GM12873 (cell line): Measurements from ENCODE around the gene RFT1.

Experiments
- TF ChIP-seq, protein P1 (sequence below): IDR thresholded peaks from 2 replicates; pipeline ENCODE4 v1.5.1; 2012; ENCODE audit warnings: low read depth, mild to moderate bottlenecking, moderate library complexity, low read length, control low read depth; ENCODE audit not compliant: insufficient read depth; ENCODE audit errors: missing control alignments

RFT1 gene

DNA sequence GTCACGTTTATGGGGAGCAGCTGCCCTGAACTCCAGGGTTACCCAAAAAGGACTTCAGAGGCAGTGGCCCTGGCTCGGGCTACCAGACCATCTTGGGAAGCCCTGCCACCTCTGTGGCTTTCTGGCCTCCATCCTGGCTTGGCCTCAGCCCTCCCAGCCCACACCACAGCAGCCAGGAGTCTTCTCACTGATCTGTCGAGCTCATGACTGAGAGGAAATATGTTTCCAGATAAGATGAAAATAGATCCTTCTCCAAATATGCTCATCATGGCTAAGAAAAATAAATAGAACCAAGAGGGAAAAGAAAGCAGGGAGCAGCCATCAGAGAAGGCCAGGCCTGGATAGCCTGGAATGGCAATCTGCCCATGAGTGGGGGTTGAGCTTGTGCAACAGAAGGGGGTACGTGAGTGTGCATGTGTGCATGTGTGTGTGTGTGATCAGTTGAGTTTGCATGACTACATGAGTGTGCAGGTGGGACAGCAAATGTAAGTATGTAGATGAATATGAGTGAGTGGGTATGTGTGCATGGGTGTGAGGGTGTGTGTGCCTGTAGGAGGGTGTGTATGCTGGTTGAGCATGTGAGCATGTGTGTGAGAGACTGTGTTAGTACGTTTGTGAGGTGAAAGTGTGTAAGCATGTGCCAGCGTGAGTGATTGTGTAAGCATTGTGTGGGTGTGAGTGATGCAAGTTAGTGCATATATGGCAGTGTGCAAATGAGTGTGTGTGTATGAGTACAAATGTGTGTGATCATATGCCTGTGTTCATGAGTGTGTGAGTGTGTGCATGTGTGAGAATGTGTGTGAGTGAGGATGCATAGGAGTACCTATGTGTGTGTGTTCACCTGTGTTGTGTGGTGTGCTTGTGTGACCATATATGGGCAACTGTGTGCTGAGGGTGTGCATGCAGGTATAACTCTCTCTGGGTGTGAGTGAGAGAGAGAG, 9.9 kb upstream of the RFT1 start:
- TF ChIP-seq, protein P1, sequence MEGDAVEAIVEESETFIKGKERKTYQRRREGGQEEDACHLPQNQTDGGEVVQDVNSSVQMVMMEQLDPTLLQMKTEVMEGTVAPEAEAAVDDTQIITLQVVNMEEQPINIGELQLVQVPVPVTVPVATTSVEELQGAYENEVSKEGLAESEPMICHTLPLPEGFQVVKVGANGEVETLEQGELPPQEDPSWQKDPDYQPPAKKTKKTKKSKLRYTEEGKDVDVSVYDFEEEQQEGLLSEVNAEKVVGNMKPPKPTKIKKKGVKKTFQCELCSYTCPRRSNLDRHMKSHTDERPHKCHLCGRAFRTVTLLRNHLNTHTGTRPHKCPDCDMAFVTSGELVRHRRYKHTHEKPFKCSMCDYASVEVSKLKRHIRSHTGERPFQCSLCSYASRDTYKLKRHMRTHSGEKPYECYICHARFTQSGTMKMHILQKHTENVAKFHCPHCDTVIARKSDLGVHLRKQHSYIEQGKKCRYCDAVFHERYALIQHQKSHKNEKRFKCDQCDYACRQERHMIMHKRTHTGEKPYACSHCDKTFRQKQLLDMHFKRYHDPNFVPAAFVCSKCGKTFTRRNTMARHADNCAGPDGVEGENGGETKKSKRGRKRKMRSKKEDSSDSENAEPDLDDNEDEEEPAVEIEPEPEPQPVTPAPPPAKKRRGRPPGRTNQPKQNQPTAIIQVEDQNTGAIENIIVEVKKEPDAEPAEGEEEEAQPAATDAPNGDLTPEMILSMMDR: no peak

DNA sequence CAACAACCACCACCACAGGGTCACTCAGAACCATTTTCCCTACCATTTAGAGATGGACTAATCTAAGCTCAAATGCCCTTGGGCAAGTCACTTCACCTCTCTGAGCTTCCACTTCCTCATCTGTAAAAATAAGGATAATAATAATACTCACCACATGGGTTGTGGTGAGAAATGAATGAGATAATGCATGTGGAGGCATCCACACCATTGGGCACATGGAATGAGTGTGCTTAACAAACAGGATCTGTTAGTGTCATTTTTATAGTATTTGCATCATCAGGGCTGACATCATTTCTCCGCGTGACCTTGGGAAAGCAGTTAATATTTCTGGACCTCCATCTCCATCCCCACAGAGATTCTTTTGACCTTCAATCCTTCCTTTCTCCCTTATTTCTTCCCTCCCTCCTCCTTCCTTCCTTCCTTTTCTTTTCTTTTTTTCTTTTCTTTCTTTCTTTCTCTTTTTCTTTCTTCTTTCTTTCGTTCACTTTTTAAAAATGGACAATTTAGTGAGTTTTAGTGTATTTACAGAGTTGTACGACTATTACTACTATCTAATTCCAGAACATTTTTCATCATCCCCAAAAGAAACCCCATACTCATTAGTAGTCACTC, 7.7 kb upstream of the RFT1 start:
- TF ChIP-seq, protein P1: no peak

DNA sequence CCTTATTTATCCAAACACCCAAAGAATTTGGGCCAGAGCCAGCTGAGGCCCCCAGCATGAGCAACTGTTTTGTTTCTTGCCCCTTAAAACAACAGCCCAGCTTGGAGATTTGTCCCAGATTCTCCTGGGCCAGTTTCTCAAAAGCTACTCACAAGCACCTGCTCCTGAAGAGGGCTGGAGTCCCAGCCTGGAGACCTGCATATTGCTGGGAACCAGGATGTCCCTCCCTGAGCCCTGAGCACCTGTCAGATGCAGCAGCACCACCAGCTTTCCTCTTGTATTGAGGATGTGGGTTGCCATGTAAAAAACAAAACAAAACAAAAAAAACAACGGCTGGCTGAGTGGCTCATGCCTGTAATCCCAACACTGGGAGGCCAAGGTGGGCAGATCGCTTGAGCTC, 7.0 kb upstream of the RFT1 start:
- TF ChIP-seq, protein P1: no peak

DNA sequence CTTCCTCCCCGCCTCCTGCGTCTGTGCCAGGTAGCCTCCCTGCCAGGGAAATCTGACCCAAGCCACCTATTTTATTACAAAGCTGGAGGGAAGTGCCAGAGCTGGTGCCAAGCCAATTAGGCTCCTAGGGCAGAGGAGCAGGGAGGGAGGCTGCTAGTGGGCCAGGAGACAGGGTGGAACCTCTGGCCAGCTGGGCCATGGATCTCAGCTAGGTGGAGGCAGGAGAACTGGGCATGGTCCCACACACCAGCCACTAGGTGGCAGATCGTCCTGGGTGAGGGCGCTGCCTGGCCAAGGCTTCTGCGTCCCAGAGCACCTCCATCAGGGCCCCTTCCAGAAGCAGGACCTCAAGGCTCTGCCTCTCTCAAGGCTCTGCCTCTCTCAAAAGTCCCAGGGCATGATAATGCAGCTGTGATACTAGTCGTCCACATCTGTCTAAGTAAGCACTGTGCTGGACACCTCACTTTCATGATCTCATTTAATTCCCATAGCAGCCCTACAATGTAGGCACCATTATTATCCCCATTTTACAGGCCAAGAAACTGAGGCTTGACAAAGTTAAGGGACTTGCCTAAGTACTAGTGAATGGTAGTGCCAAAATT, 4.5 kb upstream of the RFT1 start:
- TF ChIP-seq, protein P1: peak; percentile 96

DNA sequence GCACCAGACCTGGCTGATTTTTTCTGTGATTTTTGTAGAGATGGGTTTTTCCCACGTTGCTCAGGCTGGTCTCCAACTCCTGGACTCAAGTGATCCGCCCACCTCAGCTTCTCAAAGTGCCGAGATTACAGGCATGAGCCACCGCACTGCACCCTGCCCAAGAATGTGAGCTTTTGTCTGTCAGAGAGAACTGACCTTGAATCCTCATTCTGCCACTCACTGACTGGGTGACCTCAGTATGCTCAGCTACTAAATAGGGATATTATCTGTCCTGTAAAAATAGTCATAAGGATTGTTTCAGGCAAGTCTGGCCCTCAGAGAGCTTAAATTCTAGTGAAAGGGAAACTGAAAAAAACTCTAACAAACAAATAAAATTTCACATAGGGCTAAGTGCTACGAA, 2.1 kb upstream of the RFT1 start:
- TF ChIP-seq, protein P1: no peak

DNA sequence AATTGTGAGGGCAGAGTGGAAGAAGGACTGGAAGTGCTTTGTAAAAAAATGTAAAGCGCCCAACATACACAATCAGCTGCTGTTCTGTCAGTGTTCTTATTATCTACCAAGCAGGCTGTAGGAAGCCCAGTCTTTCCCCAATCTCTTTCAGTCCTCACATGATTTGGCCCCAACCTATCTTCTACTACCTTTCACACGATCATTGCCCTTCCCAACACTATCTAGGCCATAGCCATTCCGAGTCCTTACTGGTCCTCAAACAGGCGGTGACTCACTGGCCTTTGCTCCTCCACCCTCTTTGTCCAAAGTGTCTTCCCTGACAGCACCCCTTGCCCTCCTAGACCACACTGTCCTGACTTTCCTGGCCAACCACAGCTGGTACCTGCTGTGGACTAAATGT, 861 bp upstream of the RFT1 start:
- TF ChIP-seq, protein P1: no peak

DNA sequence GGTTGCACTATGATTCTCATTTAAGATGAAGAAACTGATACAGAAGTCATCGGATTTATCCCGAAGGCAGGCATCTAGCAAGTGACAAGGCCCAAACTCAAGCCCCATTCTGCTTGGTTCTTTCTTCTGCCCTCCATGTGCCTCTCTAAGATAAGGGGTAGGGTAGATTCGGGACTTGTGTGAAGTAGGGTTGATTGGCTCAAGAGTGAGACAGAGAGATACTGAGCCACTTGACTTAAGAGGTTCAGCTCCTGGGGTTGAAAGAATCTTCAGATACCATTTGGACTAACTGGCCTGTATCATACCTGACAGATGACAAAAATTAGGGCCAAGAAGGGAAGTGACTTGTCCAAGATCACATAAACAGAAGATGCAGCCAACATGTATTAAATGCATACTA, 891 bp downstream of the RFT1 start:
- TF ChIP-seq, protein P1: no peak
